ENCODE results near the gene VMAC. TPM values are rescaled to one million over a fixed set of nuclear protein-coding genes. Genes with fewer than 3 reads are reported as not detected.

Gene VMAC
- total and polyA plus RNA-seq, 2 of the 13 experiments (the other 11 are each of a cell fraction or from before 2014, with no cell fraction given): 2.4 TPM

GRCh38 chr19:5903056-5903623, 1.5 kb upstream of the VMAC start (continued):
- TF ChIP-seq, protein P1, sequence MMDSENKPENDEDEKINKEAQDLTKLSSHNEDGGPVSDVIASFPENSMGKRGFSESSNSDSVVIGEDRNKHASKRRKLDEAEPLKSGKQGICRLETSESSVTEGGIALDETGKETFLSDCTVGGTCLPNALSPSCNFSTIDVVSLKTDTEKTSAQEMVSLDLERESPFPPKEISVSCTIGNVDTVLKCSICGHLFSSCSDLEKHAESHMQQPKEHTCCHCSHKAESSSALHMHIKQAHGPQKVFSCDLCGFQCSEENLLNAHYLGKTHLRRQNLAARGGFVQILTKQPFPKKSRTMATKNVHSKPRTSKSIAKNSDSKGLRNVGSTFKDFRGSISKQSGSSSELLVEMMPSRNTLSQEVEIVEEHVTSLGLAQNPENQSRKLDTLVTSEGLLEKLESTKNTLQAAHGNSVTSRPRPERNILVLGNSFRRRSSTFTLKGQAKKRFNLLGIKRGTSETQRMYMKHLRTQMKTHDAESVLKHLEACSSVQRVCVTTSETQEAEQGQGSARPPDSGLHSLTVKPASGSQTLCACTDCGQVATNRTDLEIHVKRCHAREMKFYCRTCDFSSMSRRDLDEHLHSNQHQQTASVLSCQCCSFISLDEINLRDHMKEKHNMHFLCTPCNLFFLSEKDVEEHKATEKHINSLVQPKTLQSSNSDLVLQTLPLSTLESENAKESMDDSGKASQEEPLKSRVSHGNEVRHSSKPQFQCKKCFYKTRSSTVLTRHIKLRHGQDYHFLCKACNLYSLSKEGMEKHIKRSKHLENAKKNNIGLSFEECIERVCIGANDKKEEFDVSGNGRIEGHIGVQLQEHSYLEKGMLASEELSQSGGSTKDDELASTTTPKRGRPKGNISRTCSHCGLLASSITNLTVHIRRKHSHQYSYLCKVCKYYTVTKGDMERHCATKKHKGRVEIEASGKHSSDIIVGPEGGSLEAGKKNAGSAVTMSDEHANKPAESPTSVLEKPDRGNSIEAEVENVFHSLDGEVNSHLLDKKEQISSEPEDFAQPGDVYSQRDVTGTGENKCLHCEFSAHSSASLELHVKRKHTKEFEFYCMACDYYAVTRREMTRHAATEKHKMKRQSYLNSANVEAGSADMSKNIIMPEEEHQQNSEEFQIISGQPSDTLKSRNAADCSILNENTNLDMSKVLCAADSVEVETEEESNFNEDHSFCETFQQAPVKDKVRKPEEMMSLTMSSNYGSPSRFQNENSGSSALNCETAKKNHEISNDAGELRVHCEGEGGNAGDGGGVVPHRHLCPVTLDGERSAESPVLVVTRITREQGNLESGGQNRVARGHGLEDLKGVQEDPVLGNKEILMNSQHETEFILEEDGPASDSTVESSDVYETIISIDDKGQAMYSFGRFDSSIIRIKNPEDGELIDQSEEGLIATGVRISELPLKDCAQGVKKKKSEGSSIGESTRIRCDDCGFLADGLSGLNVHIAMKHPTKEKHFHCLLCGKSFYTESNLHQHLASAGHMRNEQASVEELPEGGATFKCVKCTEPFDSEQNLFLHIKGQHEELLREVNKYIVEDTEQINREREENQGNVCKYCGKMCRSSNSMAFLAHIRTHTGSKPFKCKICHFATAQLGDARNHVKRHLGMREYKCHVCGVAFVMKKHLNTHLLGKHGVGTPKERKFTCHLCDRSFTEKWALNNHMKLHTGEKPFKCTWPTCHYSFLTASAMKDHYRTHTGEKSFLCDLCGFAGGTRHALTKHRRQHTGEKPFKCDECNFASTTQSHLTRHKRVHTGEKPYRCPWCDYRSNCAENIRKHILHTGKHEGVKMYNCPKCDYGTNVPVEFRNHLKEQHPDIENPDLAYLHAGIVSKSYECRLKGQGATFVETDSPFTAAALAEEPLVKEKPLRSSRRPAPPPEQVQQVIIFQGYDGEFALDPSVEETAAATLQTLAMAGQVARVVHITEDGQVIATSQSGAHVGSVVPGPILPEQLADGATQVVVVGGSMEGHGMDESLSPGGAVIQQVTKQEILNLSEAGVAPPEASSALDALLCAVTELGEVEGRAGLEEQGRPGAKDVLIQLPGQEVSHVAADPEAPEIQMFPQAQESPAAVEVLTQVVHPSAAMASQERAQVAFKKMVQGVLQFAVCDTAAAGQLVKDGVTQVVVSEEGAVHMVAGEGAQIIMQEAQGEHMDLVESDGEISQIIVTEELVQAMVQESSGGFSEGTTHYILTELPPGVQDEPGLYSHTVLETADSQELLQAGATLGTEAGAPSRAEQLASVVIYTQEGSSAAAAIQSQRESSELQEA (CRISPR knock-in tag; IDR thresholded peaks at IDR 0.05; ENCODE audit: not compliant biosample characterization): peak; percentile 41
- TF ChIP-seq ZBTB7A (CRISPR knock-in tag; IDR thresholded peaks at IDR 0.05) (0 out of 2 replicates have a peak, but pooled peaks have one; percentile 74), ZMYM3 (CRISPR knock-in tag; IDR thresholded peaks at IDR 0.05) (no peak), ZNF44 (CRISPR knock-in tag; IDR thresholded peaks at IDR 0.05) (peak; percentile 36; the same call in 1 of the 2 replicates), ZNF777 (CRISPR knock-in tag; IDR thresholded peaks at IDR 0.05) (no peak), XRCC5 (optimal IDR thresholded peaks at IDR 0.05; ENCODE audit: low read length) (no peak), KLF12 (CRISPR knock-in tag; IDR thresholded peaks at IDR 0.05; ENCODE audit: borderline replicate concordance) (no peak), ATF6 (CRISPR knock-in tag; conservative IDR thresholded peaks at IDR 0.05) (no peak), CREB1 (IDR thresholded peaks at IDR 0.05) (no peak), CREB1 (CRISPR knock-in tag; IDR thresholded peaks at IDR 0.05) (no peak), ZNF550 (CRISPR knock-in tag; IDR thresholded peaks at IDR 0.05; ENCODE audit: borderline replicate concordance) (no peak), PBX2 (CRISPR knock-in tag; IDR thresholded peaks at IDR 0.05) (no peak), ZNF770 (CRISPR knock-in tag; IDR thresholded peaks at IDR 0.05) (no peak), ZNF616 (CRISPR knock-in tag; IDR thresholded peaks at IDR 0.05; ENCODE audit: low read depth) (no peak), JUNB (CRISPR knock-in tag; IDR thresholded peaks at IDR 0.05; ENCODE audit: borderline replicate concordance) (no peak), ZNF354B (CRISPR knock-in tag; IDR thresholded peaks at IDR 0.05) (no peak)
